Neural cell (in vitro differentiated cells): ENCODE measurements around the gene COMP. TPM values are rescaled to one million over a fixed set of nuclear protein-coding genes. Genes with fewer than 3 reads are reported as not detected.

Experiments used
- H2AFZ ChIP-seq: fragments of 200-600, 300-800 bp; sonication (generic), shearing (Covaris generic); 2 replicates; pipeline ENCODE4 v1.6.0; 2014; ENCODE audit warnings: low read depth, mild to moderate bottlenecking, antibody characterized with exemption, low read length, moderate library complexity
- H3F3A ChIP-seq: fragments of 200-600 bp; shearing (Covaris generic); 2 replicates; pipeline ENCODE4 v1.6.1; 2016; ENCODE audit warnings: mild to moderate bottlenecking, moderate library complexity, mixed read lengths, antibody characterized with exemption, low read length; ENCODE audit not compliant: insufficient read depth, poor library complexity, severe bottlenecking
- H3K27ac ChIP-seq: fragments of 200-600, 300-800 bp; sonication (generic), shearing (Covaris generic); 2 replicates; pipeline ENCODE4 v1.5.1; 2014; ENCODE audit warnings: mild to moderate bottlenecking, low read length, moderate library complexity
- H3K27me3 ChIP-seq: fragments of 300-800, 200-600 bp; sonication (generic), shearing (Covaris generic); 2 replicates; pipeline ENCODE4 v1.6.0; 2014; ENCODE audit warnings: mild to moderate bottlenecking, low read depth, low read length, moderate library complexity; ENCODE audit not compliant: insufficient read depth
- H3K36me3 ChIP-seq: fragments of 300-800, 200-600 bp; sonication (generic), shearing (Covaris generic); 2 replicates; pipeline ENCODE4 v1.5.1; 2014; ENCODE audit warnings: mild to moderate bottlenecking, antibody characterized with exemption, low read length, moderate library complexity; ENCODE audit not compliant: insufficient read depth
- H3K4me2 ChIP-seq: fragments of 300-800, 200-600 bp; sonication (generic), shearing (Covaris generic); 2 replicates; pipeline ENCODE4 v1.6.0; 2014; ENCODE audit warnings: mild to moderate bottlenecking, low read length
- H3K4me3 ChIP-seq: fragments of 300-800, 200-600 bp; sonication (generic), shearing (Covaris generic); 2 replicates; pipeline ENCODE4 v1.5.1; 2014; ENCODE audit warnings: mild to moderate bottlenecking, low read length, moderate library complexity
- H3K79me2 ChIP-seq: fragments of 200-600 bp; shearing (Covaris generic); replicated peaks from 2 replicates; pipeline ENCODE4 v1.6.0; 2014; ENCODE audit warnings: mild to moderate bottlenecking, low read length, moderate library complexity; ENCODE audit not compliant: insufficient read depth
- H3K9ac ChIP-seq: fragments of 300-800, 200-600 bp; sonication (generic), shearing (Covaris generic); 2 replicates; pipeline ENCODE4 v1.6.1; 2016; ENCODE audit warnings: mild to moderate bottlenecking, low read length, mixed read lengths
- H3K9me2 ChIP-seq: fragments of 200-600 bp; shearing (Covaris generic); 2 replicates; pipeline ENCODE4 v1.6.1; 2016; ENCODE audit warnings: mild to moderate bottlenecking, low read length, mixed read lengths; ENCODE audit not compliant: insufficient read depth
- H3K9me3 ChIP-seq: fragments of 200-600, 300-800 bp; sonication (generic), shearing (Covaris generic); 2 replicates; pipeline ENCODE4 v1.6.1; 2016; ENCODE audit warnings: mild to moderate bottlenecking, mixed run types, low read length, moderate library complexity, mixed read lengths
- H4K20me1 ChIP-seq: fragments of 200-600 bp; shearing (Covaris generic); 2 replicates; pipeline ENCODE4 v1.6.1; 2016; ENCODE audit warnings: mild to moderate bottlenecking, mixed run types; ENCODE audit not compliant: insufficient read depth
- EP300 ChIP-seq: fragments of 450-650 bp; conservative IDR thresholded peaks from 2 replicates; pipeline ENCODE4 v1.6.1; 2014; ENCODE audit warnings: antibody characterized with exemption, mild to moderate bottlenecking, moderate library complexity; ENCODE audit not compliant: poor library complexity, severe bottlenecking
- EZH2 ChIP-seq: fragments of 200-600, 300-800 bp; shearing (Covaris generic), sonication (generic); IDR thresholded peaks from 2 replicates; pipeline ENCODE4 v1.6.1; 2014; ENCODE audit warnings: antibody characterized with exemption, low read length, borderline replicate concordance, mild to moderate bottlenecking; ENCODE audit not compliant: insufficient read depth, poor library complexity, severe bottlenecking
- MXI1 ChIP-seq: fragments of 450-650 bp; conservative IDR thresholded peaks from 2 replicates; pipeline ENCODE4 v1.6.1; 2014; ENCODE audit warnings: antibody characterized with exemption, mild to moderate bottlenecking; ENCODE audit not compliant: poor library complexity, severe bottlenecking
- POLR2AphosphoS5 ChIP-seq: IDR thresholded peaks from 2 replicates; pipeline ENCODE4 v1.6.1; 2012
- RAD21 ChIP-seq: fragments of 450-650 bp; conservative IDR thresholded peaks from 2 replicates; pipeline ENCODE4 v1.6.1; 2014; ENCODE audit warnings: antibody characterized with exemption, mild to moderate bottlenecking, moderate library complexity
- SMC3 ChIP-seq: fragments of 450-650 bp; conservative IDR thresholded peaks from 2 replicates; pipeline ENCODE4 v1.6.1; 2014; ENCODE audit warnings: antibody characterized with exemption, mild to moderate bottlenecking, moderate library complexity; ENCODE audit not compliant: poor library complexity
- TAF1 ChIP-seq: IDR thresholded peaks from 2 replicates; pipeline ENCODE4 v1.6.1; 2012; ENCODE audit warnings: low read depth
- polyA plus RNA-seq: library from polyadenylated mRNA; depleted of rRNA; stranded (reverse); fragments of >200 nt; gene quantifications from 2 replicates; pipeline ENCODE4 v1.2.3, GENCODE V29; 2014
- TF ChIP-seq, protein P1 (sequence below): fragments of 450-650 bp; IDR thresholded peaks from 2 replicates; pipeline ENCODE4 v1.5.1; 2014; ENCODE audit warnings: antibody characterized with exemption, mild to moderate bottlenecking, moderate library complexity; ENCODE audit not compliant: poor library complexity, severe bottlenecking
- TF ChIP-seq, protein P2 (sequence below): IDR thresholded peaks from 2 replicates; pipeline ENCODE4 v1.6.1; 2012; ENCODE audit warnings: borderline replicate concordance

The COMP gene
- polyA plus RNA-seq, 1 donor from 2014 or later, result not detected

DNA sequence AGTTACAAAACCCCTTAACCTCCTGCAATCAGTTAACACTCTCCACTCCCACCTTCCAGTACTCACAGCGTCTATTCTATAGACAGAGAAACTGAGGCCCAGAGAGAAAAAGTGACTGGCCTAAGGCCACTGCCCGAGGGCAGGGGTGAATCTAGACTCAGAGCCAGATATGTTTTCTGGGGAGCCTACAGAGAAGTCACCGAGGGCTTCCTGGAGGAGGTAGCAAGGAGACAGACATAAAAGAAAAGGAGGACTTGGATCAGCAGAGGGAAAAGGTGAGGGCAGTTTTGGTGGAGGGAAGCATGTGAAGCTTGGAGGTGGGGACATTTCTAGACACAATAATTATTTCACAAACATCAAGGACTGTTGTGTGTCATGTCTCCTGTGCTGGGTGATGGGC lies 1.6 kb upstream of the COMP start:
- Histone ChIP-seq H3K9ac (no peak overlapping the region), H3K79me2 (no peaks in the 10 kb centered on the region), H3K27ac (no peak overlapping the region), H3K4me3 (no peak overlapping the region), H3K9me2 (no peaks in the 10 kb centered on the region), H4K20me1 (no peaks in the 10 kb centered on the region), H3F3A (no peaks in the 10 kb centered on the region), H2AFZ (no peak overlapping the region), H3K27me3 (peaks cover 64% of the 10 kb centered on the region), H3K9me3 (peaks cover 4% of the 10 kb centered on the region), H3K4me2 (no peak overlapping the region), H3K36me3 (no peaks in the 10 kb centered on the region)
- TF ChIP-seq POLR2AphosphoS5 (no peak), EZH2 (no peak), SMC3 (no peak), RAD21 (no peak), EP300 (no peak), TAF1 (no peak), MXI1 (no peak)
- TF ChIP-seq, protein P1, sequence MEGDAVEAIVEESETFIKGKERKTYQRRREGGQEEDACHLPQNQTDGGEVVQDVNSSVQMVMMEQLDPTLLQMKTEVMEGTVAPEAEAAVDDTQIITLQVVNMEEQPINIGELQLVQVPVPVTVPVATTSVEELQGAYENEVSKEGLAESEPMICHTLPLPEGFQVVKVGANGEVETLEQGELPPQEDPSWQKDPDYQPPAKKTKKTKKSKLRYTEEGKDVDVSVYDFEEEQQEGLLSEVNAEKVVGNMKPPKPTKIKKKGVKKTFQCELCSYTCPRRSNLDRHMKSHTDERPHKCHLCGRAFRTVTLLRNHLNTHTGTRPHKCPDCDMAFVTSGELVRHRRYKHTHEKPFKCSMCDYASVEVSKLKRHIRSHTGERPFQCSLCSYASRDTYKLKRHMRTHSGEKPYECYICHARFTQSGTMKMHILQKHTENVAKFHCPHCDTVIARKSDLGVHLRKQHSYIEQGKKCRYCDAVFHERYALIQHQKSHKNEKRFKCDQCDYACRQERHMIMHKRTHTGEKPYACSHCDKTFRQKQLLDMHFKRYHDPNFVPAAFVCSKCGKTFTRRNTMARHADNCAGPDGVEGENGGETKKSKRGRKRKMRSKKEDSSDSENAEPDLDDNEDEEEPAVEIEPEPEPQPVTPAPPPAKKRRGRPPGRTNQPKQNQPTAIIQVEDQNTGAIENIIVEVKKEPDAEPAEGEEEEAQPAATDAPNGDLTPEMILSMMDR, result no peak
- TF ChIP-seq, protein P2, sequence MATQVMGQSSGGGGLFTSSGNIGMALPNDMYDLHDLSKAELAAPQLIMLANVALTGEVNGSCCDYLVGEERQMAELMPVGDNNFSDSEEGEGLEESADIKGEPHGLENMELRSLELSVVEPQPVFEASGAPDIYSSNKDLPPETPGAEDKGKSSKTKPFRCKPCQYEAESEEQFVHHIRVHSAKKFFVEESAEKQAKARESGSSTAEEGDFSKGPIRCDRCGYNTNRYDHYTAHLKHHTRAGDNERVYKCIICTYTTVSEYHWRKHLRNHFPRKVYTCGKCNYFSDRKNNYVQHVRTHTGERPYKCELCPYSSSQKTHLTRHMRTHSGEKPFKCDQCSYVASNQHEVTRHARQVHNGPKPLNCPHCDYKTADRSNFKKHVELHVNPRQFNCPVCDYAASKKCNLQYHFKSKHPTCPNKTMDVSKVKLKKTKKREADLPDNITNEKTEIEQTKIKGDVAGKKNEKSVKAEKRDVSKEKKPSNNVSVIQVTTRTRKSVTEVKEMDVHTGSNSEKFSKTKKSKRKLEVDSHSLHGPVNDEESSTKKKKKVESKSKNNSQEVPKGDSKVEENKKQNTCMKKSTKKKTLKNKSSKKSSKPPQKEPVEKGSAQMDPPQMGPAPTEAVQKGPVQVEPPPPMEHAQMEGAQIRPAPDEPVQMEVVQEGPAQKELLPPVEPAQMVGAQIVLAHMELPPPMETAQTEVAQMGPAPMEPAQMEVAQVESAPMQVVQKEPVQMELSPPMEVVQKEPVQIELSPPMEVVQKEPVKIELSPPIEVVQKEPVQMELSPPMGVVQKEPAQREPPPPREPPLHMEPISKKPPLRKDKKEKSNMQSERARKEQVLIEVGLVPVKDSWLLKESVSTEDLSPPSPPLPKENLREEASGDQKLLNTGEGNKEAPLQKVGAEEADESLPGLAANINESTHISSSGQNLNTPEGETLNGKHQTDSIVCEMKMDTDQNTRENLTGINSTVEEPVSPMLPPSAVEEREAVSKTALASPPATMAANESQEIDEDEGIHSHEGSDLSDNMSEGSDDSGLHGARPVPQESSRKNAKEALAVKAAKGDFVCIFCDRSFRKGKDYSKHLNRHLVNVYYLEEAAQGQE, result no peak

DNA sequence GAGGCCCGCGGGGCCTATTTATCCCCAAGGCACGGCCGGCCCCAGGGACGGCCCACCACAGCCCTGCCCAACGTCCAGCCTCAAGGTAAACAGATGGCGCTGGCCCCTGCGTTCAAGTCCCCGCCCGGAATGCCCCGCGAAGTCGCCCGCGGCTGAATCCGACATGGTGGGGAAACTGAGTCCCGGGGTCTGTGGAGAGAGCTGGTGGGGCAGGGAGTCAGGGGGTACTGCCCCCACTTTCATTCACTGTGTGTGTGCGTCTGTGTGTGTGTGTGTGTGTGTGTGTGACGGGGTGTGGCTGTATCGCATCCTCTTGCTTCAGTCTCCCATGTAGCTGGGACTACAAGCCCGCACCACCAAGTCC lies 192 bp upstream of the COMP start:
- Histone ChIP-seq H3K36me3 (no peaks in the 10 kb centered on the region), H3K9me2 (no peaks in the 10 kb centered on the region), H3K4me3 (no peak overlapping the region), H3K27ac (no peak overlapping the region), H3F3A (no peaks in the 10 kb centered on the region), H2AFZ (no peak overlapping the region), H3K27me3 (peaks cover 77% of the 10 kb centered on the region), H3K4me2 (no peak overlapping the region), H3K79me2 (no peaks in the 10 kb centered on the region), H4K20me1 (no peaks in the 10 kb centered on the region), H3K9me3 (peaks cover 8% of the 10 kb centered on the region), H3K9ac (no peak overlapping the region)
- TF ChIP-seq, protein P2, result no peak
- TF ChIP-seq SMC3 (no peak), RAD21 (no peak), MXI1 (no peak), POLR2AphosphoS5 (no peak), EZH2 (no peak), TAF1 (no peak), EP300 (no peak)
- TF ChIP-seq, protein P1, result no peak
